Fibroblast of peridontal ligament (primary cell): ENCODE data around the gene HSBP1.
A peak's percentile ranks its signal among the peaks of the same experiment; 100 is the strongest.

Experiments
- DNase-seq: peaks from one replicate; pipeline ENCODE4 v3.0.0-alpha.2; 2010; ENCODE audit errors: extremely low read depth

Gene HSBP1

DNA sequence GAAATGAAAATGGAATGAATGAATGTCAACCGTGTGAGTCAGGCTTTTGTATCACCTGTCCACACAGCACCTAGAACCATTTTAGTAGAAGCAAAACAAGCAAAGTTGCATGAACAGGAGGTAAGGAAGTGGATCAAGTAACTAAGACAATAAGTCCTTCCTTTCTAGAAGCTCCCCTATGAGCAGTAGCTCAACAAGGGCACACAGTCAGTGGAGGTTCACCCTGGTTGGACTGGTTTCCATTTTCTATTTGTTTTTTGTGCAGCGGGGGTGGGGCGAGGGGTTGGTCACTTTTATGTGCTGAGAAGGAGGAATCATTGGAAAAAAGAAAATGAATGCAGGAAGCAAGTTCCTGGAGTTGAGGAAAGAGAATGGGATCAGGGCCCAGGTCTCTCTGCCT lies 4.0 kb upstream of the HSBP1 start:
- DNase-seq, result no peak

DNA sequence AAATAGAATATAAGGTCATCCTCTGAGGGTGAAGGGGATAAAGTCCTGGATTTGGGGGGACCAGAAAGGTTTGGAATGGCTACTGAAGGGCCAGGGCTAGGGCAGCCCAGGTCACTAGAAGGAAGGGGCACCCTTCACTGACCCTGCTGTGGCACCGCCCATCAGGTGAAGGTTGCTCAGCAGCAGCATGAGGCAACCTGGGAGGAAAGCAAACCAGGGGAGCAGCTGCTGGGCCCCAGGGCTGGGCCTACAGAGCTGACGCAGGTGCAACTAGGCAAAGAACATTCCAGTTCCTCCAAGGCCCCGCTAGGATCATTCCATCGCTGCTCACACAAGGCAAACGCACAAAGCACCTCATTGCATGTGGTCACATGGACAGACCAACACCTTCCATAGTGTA lies 3.4 kb upstream of the HSBP1 start:
- no peak for DNase-seq

DNA sequence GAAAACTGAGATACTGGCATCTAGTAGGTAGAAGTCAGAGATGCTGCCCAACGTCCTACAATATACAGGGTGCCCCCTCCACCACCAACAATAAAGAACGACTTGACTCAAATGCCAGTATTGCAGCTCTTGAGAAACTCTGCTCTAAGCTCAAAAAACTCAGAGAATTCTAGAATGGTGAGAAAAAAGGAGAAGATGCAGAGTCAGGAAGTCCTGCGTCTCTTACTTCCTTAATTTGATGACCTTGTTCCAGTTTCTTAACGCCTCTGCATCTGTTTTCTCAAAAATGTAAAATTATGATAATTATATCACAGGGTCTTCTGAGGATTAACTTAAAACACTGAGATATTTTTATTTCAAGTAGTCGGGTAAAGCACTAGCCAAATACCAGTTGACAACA lies 1.7 kb upstream of the HSBP1 start:
- DNase-seq, result no peak

DNA sequence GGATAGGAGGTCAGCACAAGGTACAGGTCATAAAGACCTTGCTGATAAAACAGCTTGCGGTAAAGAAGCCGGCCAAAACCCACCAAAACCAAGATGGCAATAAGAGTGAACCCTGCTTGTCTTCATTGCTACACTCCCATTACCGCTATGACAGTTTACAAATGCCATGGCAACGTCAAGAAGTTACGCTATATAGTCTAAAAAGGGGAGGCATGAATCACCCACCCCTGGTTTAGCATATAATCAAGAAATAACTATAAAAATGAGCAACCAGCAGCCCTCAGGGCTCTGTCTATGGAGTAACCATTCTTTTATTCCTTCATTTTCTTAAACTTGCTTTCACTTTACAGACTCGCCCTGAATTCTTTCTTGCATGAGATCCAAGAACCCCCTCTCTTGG lies 1.0 kb upstream of the HSBP1 start:
- no peak for DNase-seq

DNA sequence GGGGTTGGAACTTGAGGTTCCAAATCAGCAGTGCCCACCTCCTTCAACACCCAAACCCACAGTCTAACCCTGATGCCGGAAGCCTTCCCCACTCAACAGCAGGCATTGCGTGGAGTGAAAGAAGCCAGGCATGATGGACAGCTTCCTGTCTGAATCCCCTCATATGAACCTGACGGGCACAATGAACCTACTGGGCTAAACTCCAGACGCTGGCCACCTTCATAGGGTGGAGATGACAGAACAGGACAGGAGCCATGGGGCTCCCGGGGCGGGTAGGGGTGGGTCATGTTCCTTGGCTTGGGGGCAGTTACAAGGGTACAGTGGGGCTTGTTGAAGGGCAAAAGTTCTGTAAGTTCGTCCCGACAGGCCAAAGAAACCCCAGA lies 460 bp upstream of the HSBP1 start:
- DNase-seq, result no peak

DNA sequence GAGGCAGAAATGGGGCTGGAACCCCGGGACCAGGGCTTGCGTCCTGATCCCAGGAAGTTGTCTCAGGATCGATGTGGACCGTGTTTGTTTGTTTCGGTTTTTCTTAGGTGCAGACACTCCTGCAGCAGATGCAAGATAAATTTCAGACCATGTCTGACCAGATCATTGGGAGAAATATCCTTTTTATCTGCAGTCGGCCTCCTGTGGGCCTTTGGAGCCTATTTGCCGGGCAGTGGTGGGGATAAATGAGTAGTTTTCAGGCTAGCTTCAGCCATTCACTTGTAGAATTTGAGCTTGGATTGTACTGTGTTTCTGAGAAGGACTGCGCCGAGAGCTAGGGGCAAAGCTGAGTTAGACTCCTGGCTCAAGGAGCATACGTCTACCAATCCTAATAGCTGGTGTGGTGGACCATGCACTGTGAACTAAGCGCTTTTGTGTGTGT lies 816 bp downstream of the HSBP1 start:
- DNase-seq, result peak; percentile 3

DNA sequence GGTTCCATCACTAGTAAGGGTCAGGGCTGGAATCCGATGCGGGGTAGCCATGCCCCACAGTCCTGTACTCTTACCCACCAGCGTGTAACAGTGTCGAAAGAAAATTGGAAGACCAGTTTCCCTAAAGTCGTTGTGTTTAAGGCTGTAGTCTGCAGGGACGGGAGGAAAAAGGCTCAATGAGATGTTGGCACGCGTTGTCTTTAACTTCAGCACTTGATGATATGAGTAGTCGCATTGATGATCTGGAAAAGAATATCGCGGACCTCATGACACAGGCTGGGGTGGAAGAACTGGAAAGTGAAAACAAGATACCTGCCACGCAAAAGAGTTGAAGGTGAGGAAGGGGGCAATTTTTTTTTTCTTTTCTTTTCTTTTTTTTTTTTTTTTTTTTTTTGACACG lies 1.3 kb downstream of the HSBP1 start:
- DNase-seq, result no peak

DNA sequence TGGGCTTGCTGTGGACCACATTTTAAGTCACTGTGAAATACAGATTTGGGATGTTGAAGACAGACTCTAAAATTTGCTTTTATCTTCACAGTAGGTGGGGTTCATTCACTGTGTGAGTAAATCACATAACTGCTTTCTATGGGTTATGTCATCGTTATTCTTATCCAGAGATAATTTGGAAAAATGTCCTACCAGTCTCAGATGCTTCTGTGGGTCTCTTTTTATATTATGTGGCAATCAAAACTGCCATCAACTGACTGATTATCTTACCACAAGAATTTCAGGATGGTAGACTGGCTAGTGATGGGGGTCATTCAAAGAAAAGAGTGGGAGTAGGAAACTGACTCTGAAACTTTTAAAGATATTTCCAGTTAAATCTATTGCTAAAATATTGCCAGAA lies 3.1 kb downstream of the HSBP1 start:
- peak; percentile 8 for DNase-seq

DNA sequence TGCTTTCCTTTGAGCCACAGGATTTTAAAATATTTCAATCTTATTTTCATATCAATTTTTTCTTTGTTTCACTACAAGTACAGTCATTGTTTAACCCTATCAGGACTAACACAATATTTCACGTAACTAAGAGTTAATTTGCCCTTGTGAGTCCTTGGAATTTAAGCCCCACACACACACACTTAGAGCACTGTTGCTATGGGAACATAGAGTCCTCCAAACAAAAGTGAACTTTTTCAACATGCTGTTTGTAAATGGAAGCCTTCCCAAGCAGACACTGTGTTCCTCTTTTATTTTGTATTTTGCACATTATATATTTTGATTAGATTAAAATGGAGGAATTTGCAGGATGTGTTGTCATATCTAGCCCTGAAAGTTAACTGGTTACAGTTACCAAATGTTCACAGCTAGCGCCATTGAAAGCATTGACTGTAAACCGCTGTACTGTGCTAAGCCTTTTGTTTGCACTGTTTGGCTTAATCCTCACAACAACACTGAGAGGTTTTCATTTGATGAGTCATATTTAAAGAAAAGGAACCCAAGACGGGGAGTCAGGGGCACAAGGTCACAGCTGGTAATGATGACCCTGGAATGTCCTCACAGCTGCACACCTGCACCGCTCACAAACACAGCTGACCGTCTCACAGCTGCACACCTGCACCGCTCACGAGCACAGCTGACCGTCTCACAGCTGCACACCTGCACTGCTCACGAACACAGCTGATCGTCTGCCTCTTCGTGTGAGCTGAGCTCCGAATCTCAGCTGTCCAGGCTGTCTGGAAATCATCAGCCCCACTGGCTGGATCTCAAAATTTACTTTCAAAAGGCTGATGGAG lies 6.3 kb downstream of the HSBP1 start:
- peak; percentile 81 for DNase-seq

DNA sequence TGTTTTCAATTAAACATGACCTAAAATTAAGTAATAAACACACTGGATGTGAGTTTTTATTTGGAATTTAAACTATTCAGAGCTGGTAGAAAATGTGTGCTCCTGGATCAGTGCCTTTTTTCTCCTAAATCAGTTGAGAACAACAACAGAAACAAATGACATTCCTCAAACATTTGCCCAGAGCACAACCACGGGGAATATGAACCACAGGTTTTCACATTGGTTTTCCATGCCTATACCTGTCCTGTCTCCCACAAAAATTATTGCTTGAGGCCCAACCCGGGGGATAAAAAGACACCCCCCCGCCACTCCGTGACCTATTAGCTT lies 6.8 kb downstream of the HSBP1 start:
- DNase-seq, result no peak

DNA sequence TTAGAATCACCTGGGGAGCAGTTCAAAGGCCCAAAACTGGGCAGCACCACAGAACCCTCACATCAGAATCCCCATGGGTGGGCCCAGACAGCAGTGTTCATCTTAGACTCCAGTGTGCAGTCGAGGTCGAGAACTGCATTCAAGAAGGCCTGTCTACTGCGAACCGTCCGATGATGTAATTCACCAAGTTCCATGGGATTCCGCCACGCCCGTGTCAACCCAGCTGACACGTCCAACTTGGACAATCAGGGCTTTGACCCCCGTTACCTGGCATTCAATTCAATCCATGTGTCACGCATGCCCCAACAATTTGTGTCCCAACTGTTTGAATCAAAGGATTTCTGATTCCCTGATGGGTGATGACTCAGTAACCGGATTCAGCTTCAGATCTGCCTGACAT lies 9.2 kb downstream of the HSBP1 start:
- no peak for DNase-seq

DNA sequence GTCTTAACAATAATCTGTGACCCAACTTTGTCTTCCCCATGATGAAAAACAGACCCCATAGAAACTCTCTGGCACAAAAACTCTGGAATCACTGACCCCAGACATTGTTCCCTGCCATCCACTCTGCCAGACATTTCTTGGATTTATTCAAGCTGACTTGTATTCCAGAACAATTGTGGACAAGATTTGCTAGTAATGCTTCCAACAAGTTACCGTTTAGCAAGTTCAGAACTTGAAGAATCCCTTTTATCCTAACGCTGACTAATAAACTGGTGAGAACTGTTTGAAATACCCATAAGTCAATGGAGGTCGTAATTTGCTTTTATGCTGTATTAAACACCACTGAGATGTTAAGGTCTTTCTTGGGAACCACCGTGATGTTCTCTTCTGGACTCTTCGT lies 10.5 kb downstream of the HSBP1 start:
- no peak for DNase-seq

DNA sequence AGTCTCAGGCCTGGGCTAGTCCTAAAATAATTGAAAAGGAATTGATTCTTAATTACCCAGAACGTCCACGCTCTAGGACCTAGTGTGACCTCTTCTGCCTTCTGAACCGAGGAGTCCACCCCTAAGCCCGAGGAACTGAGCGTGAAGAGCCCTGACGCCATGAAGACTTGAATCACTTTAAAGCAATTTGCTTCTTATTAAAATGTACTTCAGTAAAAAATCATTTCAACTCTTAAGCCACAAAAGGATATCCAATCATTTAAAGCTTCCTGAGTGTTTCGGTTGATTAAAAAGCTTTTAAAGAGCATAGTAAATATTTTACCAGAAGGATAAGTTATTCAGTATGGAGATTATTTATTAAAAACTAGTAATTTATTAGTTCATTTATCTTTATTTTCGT lies 11.6 kb downstream of the HSBP1 start:
- DNase-seq, result no peak

DNA sequence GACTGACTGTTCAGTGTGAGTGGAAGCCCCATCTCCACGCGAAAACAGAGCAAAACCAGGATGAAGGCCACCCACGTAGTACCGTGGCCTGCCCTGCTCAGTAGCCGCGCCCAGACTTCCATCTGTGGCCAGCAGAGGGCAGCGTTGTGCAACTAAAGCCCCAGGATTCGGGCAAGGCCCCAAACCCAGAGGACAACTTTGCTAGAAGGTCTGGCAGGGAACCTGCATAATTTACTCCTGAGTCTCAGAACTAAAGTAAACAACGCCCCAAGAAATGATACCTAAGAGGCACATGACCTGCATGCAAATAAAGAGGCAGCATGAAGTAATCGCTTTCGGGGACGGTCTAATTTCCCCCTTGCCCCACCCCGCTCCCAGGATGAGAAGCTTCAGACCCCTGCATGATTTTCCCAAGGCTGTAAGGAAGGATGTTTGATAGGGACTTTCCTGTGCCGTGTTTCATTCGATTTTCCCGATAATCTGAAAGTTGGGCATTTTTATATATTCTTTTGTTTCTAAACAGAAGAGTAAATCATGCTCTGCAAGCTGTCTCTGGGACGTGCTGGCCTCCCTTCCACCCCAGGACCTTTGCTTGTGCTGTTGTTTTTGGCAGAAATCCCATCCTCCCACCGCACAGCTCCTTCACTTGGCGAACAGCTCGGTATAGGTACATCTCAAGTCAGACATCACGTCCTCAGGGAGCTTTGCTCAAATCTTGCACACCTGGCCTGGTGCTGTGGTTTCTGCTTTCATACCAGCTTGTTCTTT lies 18.6 kb downstream of the HSBP1 start:
- DNase-seq, result peak; percentile 58

DNA sequence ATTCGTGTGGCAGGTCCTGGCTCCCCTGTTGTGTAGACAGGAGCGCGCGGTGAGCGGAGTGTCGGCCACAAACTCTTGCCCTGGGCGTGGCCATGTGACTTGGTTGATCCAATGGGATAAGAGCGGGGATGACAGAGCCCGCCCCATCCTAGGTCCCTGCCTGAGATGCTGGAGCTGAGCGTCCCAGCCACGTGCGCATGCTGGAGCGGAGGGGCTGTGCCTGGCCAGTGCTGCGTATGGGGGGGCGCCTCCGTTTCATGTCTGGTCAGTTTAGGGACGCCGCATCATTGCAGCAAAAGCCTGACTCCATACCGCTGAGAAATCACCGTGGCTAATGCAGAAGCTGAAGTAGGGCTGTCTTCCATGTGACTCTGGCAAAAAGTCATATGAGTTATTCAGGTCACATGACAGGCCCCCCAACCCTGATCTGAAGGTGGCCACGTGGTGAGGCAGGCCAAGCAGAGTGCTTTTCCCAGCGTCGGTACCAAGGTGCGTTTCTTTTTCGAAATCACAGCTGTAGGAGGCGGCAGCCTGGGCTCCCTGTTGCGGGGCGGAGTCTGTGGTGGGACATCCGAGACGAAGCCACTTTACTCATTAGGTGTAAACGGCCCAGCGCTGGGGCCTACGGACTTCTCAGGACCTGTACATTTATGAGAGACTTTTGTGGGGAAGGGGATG lies 22.5 kb downstream of the HSBP1 start:
- no peak for DNase-seq

DNA sequence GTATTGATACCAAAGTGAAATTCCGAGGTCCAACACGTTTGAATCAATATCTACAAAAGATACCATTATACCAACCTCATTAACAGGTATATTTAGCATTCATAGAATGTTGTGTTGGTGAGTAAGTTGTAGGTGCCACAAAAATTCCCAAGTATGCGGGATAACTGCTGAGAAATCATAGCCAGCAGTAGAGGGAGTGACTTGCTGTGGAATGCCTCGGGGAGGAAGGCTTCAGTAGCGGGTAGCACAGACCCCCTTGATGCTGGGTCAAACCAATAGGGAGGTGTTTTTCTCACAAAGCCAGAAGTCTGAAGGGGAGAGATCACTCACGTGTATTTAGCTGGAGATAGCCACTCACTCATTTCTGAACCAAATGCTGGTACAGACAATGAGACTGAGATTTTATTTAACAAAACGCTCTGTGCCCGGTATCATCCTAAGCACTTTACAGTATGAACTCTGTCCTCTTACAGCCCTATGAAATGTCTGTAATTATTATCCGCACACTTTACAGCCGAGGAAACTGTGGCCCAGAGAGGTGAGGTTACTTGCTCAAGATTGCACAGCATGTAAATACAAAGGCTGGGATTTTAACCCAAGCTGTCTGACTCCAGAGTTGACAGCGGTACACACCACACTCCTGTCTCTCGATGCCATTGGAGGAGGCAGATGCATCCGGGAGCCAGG lies 23.1 kb downstream of the HSBP1 start:
- DNase-seq, result no peak

DNA sequence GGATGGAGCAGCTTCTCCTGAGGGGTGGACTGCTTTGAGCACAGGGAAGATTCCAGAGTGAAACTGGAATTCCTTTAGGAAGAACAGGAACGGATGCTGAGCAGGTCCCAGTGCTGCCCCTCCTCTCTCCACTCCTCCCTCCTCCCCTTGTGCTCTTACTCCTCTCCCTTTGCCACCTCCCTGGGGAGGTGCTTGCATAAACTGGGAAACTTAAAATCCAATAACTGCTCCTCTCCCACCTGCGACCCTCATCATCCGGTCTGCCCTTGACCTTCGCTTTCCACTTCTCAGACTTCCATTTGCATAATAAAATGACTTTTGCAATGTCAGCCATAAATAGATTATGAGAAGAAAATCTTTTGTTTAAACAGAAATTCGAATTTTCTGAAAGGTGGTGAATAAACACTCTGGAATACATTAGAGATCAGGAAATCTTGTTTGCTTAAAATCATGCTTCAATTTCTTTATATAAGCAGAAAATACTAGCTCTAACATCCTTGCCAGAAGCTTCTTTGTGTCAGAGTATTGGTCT lies 23.7 kb downstream of the HSBP1 start:
- no peak for DNase-seq

DNA sequence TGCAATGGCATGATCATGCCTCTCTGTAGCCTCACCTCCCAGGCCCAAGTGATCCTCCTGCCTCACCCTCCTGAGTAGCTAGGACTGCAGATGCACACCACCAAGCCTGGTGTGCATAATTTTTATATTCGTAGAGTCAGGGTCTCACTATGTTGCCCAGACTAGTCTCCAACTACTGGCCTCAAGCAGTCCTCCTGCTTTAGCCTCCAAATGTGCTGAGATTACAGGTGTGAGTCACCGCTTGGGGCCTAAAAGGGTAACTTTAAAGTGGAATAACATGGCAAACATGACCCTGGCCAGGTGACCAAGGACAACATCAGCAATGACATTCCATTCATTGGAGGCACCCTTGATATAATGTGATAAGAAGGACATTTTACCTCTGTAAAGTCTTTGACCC lies 26.1 kb downstream of the HSBP1 start:
- no peak for DNase-seq

DNA sequence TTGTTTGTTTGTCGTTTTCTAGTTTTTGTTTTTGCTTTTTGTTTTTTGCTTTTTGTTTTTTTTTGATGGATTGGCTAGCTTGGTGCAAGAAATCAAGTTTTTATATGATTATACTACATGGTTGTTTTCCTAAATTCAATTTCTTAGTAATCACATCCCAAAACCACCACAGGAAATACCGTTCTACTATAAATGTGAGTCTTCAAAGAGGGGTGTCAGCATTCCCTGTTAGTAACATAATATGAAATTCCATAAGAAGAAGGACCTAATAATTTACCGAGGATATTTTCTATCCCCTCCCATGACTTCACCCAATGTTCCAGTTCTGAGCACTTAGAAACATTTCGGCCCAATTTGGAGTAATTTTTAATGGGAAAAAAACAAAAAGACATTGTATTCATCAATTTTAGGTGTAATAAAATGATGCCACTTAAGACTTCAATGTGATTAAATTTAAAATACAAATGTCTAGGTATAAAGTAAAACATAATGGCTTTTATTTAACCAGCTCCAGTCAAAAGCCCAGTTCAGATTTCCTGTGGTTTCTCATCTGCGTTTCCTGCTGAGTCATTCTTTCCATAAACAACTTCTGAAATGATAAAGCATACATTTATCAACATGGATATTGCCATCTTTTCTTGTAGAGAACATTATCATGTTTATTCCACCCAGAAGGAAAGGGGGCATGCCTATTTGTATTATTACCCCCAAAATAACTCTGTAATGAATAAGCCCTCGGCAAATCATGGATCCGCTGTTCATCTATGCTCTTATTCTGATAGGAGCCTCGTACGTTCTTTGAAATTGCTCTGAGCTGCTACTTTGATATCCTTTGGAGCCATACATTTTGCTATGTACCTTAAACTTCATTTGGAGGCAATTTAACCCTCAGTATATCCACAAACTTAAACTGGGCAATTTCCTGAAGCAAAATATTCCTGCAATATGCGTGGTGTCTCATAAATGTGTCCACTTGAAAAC lies 28.1 kb downstream of the HSBP1 start:
- DNase-seq, result peak; percentile 88

DNA sequence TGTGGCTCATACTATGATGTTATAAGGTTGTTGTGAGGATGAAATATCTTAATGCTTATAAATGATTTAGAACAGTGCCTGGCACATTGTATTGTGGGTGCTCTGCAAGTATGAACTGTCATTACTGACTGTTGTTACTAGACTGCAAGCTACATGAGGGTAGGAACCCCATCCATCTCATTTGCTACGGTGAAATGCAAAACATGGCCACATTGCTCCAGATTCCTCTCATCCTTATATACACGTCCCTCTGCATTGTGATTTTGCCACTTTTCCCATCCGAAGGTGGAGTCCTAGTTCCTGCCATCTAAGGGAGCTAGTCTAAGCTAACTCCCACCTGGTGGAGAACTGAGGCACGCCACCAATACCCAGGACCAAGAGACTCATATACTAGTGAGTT lies 29.8 kb downstream of the HSBP1 start:
- no peak for DNase-seq

DNA sequence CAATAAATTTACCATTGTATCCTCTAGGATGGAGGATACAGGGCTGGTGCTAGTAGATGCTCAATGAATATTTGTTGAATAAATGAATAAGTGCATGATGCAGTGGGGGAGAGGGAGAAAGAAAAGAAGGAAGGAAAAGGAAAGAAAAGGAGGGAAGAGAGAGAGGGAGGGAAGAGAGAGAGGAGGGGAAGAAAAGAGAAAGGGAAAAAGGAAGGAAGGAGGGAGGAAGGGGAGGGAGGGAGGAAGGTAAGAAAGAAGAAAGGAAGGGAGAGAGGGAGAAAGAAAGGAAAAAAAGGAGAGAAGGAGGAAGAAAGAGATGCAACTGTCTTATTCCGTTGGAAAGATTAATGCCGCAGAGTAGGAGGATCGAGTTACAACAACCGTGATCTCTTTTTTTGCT lies 30.4 kb downstream of the HSBP1 start:
- DNase-seq, result no peak
